HepG2 (cell line): ENCODE data around the gene DPM2. TPM values are rescaled to one million over a fixed set of nuclear protein-coding genes. Genes with fewer than 3 reads are reported as not detected.

Experiments
- CEBPG ChIP-seq: IDR thresholded peaks from 2 replicates; pipeline ENCODE4 v1.6.1; 2016
- DNMT3B ChIP-seq: conservative IDR thresholded peaks from 2 replicates; pipeline ENCODE4 v1.6.1; 2016; ENCODE audit warnings: missing biosample characterization, control low read depth
- JUNB ChIP-seq: sonication (generic); formaldehyde crosslinking; IDR thresholded peaks from 2 replicates; pipeline ENCODE4 v1.8.0; 2022; ENCODE audit warnings: missing genetic modification reagents, mild to moderate bottlenecking, borderline replicate concordance
- KDM2A ChIP-seq: sonication (generic); formaldehyde crosslinking; IDR thresholded peaks from 2 replicates; pipeline ENCODE4 v1.4.0; 2020; ENCODE audit warnings: low read depth, missing genetic modification reagents, borderline replicate concordance
- POLR2A ChIP-seq, 2 experiments: IDR thresholded peaks; 2 replicates each; pipeline ENCODE4 v1.6.1; 2011; ENCODE audit warnings: low read depth in 2 of 2, low read length in 2 of 2, mild to moderate bottlenecking in 1 of 2, moderate library complexity in 1 of 2; ENCODE audit not compliant: insufficient read depth in 1 of 2
- PPARG ChIP-seq: conservative IDR thresholded peaks from 2 replicates; pipeline ENCODE4 v1.6.1; 2016; ENCODE audit warnings: missing biosample characterization, missing genetic modification reagents
- PTBP1 ChIP-seq: fragments of 200-400 bp; formaldehyde crosslinking; IDR thresholded peaks from 2 replicates; pipeline ENCODE4 v1.6.1; 2018; ENCODE audit warnings: low read length, low read depth; ENCODE audit not compliant: poor library complexity, severe bottlenecking
- SMAD9 ChIP-seq: sonication (generic); formaldehyde crosslinking; IDR thresholded peaks from 2 replicates; pipeline ENCODE4 v1.5.1; 2020; ENCODE audit warnings: mild to moderate bottlenecking, missing genetic modification reagents
- ZC3H13 ChIP-seq: sonication (generic); formaldehyde crosslinking; IDR thresholded peaks from 2 replicates; pipeline ENCODE4 v1.8.1; 2023; ENCODE audit warnings: mild to moderate bottlenecking, missing genetic modification reagents, moderate library complexity
- ZNF567 ChIP-seq: sonication (generic); formaldehyde crosslinking; IDR thresholded peaks from 2 replicates; pipeline ENCODE4 v1.8.1; 2023; ENCODE audit warnings: mild to moderate bottlenecking, missing genetic modification reagents, borderline replicate concordance
- ZNF777 ChIP-seq: sonication (generic); formaldehyde crosslinking; IDR thresholded peaks from 2 replicates; pipeline ENCODE4 v1.4.0; 2020; ENCODE audit warnings: missing genetic modification reagents
- ZNF850 ChIP-seq: sonication (generic); formaldehyde crosslinking; conservative IDR thresholded peaks from 2 replicates; pipeline ENCODE4 v1.9.0; 2021; ENCODE audit warnings: mild to moderate bottlenecking, missing genetic modification reagents
- polyA plus RNA-seq, 8 experiments: library from polyadenylated mRNA; depleted of rRNA in 3 of 8; stranded (reverse) in 7 of 8; unstranded in 1 of 8; fragments of >200 nt; fragmentation: Illumina TruSeq in 4 of 8; extraction: Trizol in 4 of 8; gene quantifications; 2 replicates each; pipeline versions ENCODE4 v1.2.1 to v1.2.3, GENCODE V29; 2011 to 2016; ENCODE audit warnings: low read depth in 4 of 8, missing spikeins in 1 of 8, mixed read lengths in 1 of 8; ENCODE audit not compliant: insufficient read depth in 1 of 8
- total RNA-seq, 5 experiments: library from RNA; depleted of rRNA; stranded (reverse); fragments of >200 nt; fragmentation: Illumina TruSeq; extraction: Trizol; gene quantifications; 2 replicates each; pipeline ENCODE4 v1.2.3, GENCODE V29; 2016; ENCODE audit warnings: low read depth in 1 of 5
- TF ChIP-seq, protein P1 (sequence below): sonication (generic); formaldehyde crosslinking; IDR thresholded peaks from 2 replicates; pipeline ENCODE4 v1.8.0; 2023; ENCODE audit warnings: mild to moderate bottlenecking, missing genetic modification reagents
- TF ChIP-seq, protein P2 (sequence below): sonication (generic); formaldehyde crosslinking; IDR thresholded peaks from 2 replicates; pipeline ENCODE4 v1.9.0; 2021; ENCODE audit warnings: missing genetic modification reagents, borderline replicate concordance
- TF ChIP-seq, protein P3 (sequence below): sonication (generic); formaldehyde crosslinking; IDR thresholded peaks from 2 replicates; pipeline ENCODE4 v1.4.0; 2020; ENCODE audit warnings: low read depth, mild to moderate bottlenecking, missing genetic modification reagents
- TF ChIP-seq, protein P4 (sequence below): sonication (generic); formaldehyde crosslinking; IDR thresholded peaks from 2 replicates; pipeline ENCODE4 v1.4.0; 2020; ENCODE audit warnings: missing genetic modification reagents
- TF ChIP-seq, protein P5 (sequence below): sonication (generic); formaldehyde crosslinking; IDR thresholded peaks from 2 replicates; pipeline ENCODE4 v1.4.0; 2020; ENCODE audit warnings: missing genetic modification reagents; ENCODE audit errors: not compliant biosample characterization
- TF ChIP-seq, protein P6 (sequence below): sonication (generic); formaldehyde crosslinking; IDR thresholded peaks from 2 replicates; pipeline ENCODE4 v1.8.1; 2023; ENCODE audit warnings: mild to moderate bottlenecking, moderate library complexity, missing genetic modification reagents

The DPM2 gene
- total and polyA plus RNA-seq, 2 of the 13 experiments (the other 11 are each of a cell fraction or from before 2014, with no cell fraction given) = 24.8 to 35.3 TPM

DNA sequence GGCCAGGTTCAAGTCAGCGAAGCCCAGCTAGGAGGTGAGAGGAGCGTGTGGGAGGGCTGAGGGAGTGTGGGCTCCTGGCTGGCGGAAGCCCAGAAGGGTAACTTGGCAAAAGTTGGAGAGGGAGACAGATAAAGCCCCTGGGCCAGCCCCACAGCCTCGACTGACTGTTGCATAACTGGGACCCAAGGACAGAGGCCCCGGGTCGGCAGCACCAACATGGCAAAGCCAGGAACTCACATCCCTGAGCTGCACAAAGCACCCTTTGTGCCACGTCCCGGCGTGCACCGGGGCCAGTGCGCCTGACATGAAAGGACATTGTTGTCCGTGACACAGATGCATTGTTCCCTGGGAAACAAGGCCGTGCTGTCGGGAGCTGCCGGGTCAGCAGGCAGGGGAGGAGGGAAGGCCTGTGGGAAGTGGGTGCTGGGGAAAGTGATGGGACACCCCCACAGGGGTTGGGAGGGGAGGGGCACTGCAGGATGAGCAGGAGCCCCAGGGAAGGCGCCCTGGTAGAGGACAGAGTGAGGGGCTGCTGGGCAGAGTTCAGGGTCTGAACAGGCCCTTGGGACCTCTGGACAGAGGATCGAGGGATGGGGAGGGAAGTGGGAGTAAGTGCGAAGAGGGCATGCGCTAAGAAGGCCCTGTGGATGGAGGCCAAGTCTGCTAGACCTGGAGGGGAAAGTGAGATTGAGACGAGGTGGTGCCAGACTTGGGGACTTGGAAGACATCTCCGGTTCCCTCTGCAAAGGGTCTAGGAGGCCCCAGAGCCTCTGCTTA, 13.0 kb upstream of the DPM2 start (continued):
- TF ChIP-seq, protein P1, sequence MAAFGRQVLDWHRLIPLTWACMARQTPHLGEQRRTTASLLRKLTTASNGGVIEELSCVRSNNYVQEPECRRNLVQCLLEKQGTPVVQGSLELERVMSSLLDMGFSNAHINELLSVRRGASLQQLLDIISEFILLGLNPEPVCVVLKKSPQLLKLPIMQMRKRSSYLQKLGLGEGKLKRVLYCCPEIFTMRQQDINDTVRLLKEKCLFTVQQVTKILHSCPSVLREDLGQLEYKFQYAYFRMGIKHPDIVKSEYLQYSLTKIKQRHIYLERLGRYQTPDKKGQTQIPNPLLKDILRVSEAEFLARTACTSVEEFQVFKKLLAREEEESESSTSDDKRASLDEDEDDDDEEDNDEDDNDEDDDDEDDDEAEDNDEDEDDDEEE (CRISPR knock-in tag) = 0 out of 2 replicates have a peak, but pooled peaks have one; percentile 49
- peak in 1 of 2 experiments; percentile 56; a peak in 2 of 4 replicates for TF ChIP-seq POLR2A (IDR thresholded peaks at IDR 0.05; ENCODE audit: insufficient read depth in 1 of 2, low read depth in 2 of 2, low read length in 2 of 2)
- no peak; the same call in 1 of the 2 replicates for TF ChIP-seq ZNF567
- peak; percentile 58 for TF ChIP-seq PTBP1
- TF ChIP-seq ZC3H13 (CRISPR knock-in tag) = 0 out of 2 replicates have a peak, but pooled peaks have one; percentile 51
- TF ChIP-seq, protein P2, sequence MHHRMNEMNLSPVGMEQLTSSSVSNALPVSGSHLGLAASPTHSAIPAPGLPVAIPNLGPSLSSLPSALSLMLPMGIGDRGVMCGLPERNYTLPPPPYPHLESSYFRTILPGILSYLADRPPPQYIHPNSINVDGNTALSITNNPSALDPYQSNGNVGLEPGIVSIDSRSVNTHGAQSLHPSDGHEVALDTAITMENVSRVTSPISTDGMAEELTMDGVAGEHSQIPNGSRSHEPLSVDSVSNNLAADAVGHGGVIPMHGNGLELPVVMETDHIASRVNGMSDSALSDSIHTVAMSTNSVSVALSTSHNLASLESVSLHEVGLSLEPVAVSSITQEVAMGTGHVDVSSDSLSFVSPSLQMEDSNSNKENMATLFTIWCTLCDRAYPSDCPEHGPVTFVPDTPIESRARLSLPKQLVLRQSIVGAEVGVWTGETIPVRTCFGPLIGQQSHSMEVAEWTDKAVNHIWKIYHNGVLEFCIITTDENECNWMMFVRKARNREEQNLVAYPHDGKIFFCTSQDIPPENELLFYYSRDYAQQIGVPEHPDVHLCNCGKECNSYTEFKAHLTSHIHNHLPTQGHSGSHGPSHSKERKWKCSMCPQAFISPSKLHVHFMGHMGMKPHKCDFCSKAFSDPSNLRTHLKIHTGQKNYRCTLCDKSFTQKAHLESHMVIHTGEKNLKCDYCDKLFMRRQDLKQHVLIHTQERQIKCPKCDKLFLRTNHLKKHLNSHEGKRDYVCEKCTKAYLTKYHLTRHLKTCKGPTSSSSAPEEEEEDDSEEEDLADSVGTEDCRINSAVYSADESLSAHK (CRISPR knock-in tag) = no peak
- TF ChIP-seq ZNF850 = no peak
- TF ChIP-seq SMAD9 (CRISPR knock-in tag) = no peak
- TF ChIP-seq, protein P3, sequence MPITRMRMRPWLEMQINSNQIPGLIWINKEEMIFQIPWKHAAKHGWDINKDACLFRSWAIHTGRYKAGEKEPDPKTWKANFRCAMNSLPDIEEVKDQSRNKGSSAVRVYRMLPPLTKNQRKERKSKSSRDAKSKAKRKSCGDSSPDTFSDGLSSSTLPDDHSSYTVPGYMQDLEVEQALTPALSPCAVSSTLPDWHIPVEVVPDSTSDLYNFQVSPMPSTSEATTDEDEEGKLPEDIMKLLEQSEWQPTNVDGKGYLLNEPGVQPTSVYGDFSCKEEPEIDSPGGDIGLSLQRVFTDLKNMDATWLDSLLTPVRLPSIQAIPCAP (CRISPR knock-in tag) = no peak
- TF ChIP-seq DNMT3B (CRISPR knock-in tag) = peak; percentile 38; the same call in 1 of the 2 replicates
- TF ChIP-seq, protein P4, sequence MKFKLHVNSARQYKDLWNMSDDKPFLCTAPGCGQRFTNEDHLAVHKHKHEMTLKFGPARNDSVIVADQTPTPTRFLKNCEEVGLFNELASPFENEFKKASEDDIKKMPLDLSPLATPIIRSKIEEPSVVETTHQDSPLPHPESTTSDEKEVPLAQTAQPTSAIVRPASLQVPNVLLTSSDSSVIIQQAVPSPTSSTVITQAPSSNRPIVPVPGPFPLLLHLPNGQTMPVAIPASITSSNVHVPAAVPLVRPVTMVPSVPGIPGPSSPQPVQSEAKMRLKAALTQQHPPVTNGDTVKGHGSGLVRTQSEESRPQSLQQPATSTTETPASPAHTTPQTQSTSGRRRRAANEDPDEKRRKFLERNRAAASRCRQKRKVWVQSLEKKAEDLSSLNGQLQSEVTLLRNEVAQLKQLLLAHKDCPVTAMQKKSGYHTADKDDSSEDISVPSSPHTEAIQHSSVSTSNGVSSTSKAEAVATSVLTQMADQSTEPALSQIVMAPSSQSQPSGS = peak; percentile 26; the same call in 1 of the 2 replicates
- TF ChIP-seq CEBPG (CRISPR knock-in tag) = peak; percentile 90
- TF ChIP-seq, protein P5, sequence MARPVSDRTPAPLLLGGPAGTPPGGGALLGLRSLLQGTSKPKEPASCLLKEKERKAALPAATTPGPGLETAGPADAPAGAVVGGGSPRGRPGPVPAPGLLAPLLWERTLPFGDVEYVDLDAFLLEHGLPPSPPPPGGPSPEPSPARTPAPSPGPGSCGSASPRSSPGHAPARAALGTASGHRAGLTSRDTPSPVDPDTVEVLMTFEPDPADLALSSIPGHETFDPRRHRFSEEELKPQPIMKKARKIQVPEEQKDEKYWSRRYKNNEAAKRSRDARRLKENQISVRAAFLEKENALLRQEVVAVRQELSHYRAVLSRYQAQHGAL (CRISPR knock-in tag) = no peak
- 0 out of 2 replicates have a peak, but pooled peaks have one; percentile 20 for TF ChIP-seq JUNB (CRISPR knock-in tag)
- TF ChIP-seq ZNF777 (CRISPR knock-in tag) = no peak
- peak; percentile 87; the same call in 1 of the 2 replicates for TF ChIP-seq PPARG (CRISPR knock-in tag)
- TF ChIP-seq, protein P6, sequence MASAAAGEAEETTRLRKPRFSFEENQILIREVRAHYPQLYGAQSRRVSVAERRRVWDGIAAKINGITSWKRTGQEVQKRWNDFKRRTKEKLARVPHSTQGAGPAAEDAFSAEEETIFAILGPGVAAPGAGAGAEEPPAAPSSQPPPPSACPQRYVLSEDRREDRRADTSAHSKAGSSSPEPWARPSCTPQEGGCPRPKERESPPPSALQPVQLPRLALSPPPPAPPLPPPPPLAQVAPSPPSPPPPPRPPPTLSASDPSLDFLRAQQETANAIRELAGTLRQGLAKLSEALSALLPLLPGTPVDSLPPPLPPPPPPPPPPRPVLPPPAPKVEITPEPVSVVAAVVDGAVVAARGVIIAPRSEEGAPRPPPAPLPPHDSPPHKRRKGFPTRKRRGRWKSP (CRISPR knock-in tag) = peak; percentile 66; the same call in 1 of the 2 replicates
- peak; percentile 87 for TF ChIP-seq KDM2A
